Measurements from ENCODE around the gene FAM20C.

Gene FAM20C

DNA sequence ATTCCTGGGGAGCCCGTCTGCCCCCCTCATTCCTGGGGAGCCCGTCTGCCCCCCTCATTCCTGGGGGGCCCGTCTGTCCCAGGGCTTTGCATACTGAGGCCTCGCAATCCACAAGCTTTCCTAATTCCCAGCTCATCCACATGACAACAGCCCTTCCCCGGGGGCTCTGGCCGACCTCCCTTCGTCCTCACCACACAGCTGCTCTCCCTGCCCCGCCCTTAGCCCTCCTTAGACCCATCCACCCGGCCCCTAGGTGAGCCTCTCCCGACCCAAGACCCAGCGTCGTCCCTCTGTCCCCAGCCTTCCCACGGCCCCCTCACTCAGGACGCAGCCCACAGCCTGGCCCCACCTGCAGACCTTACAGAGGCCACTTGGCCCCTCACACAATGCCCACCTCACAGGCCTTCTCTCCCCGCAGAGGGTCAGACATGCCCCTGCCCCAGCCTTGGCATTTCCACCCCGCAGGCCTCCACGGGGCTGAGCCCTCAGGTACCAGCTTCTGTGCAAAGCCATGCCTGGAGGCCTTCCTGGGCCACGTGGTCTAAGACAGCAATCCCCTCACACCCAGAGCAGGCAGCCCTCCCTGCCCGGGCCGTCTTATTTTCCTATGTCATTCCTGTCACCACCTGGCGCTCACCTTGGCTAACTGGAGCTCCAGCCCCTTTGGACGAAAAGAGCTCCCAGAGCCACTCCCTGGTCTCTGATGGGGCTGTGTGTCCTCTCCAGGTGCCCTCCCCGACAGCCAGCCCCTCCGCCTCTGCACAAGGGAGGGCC lies 3.5 kb upstream of the FAM20C start:
- no peaks in the 10 kb centered on the region for H3K9me3 ChIP-seq (ENCODE audit: control insufficient read depth, low read length)
- H3K27ac ChIP-seq (ENCODE audit: low read length, poor library complexity, severe bottlenecking): no peak overlapping the region
- H3K4ac ChIP-seq (ENCODE audit: low read depth in 1 of 2, low read length in 2 of 2): peak overlapping the region in 1 of 2 experiments; percentile 21
- no peak overlapping the region for H3K4me3 ChIP-seq (ENCODE audit: insufficient read depth in 1 of 2, low read depth in 1 of 2, low read length in 2 of 2)
- H3K9ac ChIP-seq (ENCODE audit: low read length): no peak overlapping the region
- no peak overlapping the region for H2BK12ac ChIP-seq (ENCODE audit: low read length in 2 of 2)
- H2BK120ac ChIP-seq (ENCODE audit: low read depth, low read length): no peak overlapping the region
- peaks cover 0 to 7% of the 10 kb centered on the region in 2 experiments for H3K36me3 ChIP-seq (ENCODE audit: control insufficient read depth in 1 of 2, insufficient read depth in 2 of 2, low read depth in 1 of 2, low read length in 2 of 2)
- H3K4me1 ChIP-seq (ENCODE audit: control insufficient read depth, insufficient read depth, low read depth, low read length): peaks cover 18% of the 10 kb centered on the region
- no peak overlapping the region for H2BK15ac ChIP-seq (ENCODE audit: low read depth, poor library complexity, severe bottlenecking)
- no peak overlapping the region for H2AK5ac ChIP-seq (ENCODE audit: low read length, severe bottlenecking)
- H2AFZ ChIP-seq (ENCODE audit: low read depth, low read length): no peak overlapping the region
- H4K8ac ChIP-seq (ENCODE audit: low read length): no peak overlapping the region
- no peak overlapping the region for H3K23ac ChIP-seq (ENCODE audit: low read length in 2 of 2)
- no peak overlapping the region for H3K18ac ChIP-seq (ENCODE audit: low read depth in 1 of 2, low read length in 2 of 2)
- no peak overlapping the region for H3K14ac ChIP-seq (ENCODE audit: low read length in 2 of 2)
- peaks cover 1% of the 10 kb centered on the region for H3K79me1 ChIP-seq (replicated peaks; ENCODE audit: low read length, poor library complexity, severe bottlenecking)
- H3K4me2 ChIP-seq (ENCODE audit: low read length, poor library complexity, severe bottlenecking): no peak overlapping the region
- no peak for DNase-seq
- H3K27me3 ChIP-seq (ENCODE audit: control insufficient read depth in 1 of 2, insufficient read depth in 1 of 2, low read length in 2 of 2): peaks cover 8% of the 10 kb centered on the region in 2 experiments
- H4K91ac ChIP-seq (ENCODE audit: low read length): peak overlapping the region; percentile 18
- WGBS: 65% methylated on average over 24 of the region's 24 CpGs
- no peak overlapping the region for H2BK5ac ChIP-seq (ENCODE audit: low read depth, low read length, poor library complexity, severe bottlenecking)

DNA sequence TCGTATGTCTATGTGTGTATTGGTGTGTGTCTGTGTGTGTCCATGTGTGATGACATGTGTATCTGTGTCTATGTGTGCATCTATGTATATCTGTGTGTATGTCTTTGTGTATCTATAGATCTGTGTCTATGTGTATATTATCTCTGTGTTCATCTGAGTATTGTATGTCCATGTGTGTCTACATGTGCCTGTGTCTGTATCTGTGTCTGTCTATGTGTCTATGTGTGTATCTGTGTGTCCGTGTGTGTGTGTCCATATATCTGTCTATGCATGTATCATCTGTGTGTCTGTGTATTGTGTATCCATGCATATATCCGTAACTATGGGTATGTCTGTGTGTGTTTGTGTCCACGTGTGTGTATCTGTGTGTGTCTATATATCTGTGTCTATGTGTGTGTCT lies 2.7 kb upstream of the FAM20C start:
- Histone ChIP-seq H3K79me1 (replicated peaks; ENCODE audit: low read length, poor library complexity, severe bottlenecking) (peaks cover 2% of the 10 kb centered on the region), H3K27me3 (ENCODE audit: control insufficient read depth in 1 of 2, insufficient read depth in 1 of 2, low read length in 2 of 2) (peaks cover 8% of the 10 kb centered on the region in 2 experiments), H3K14ac (ENCODE audit: low read length in 2 of 2) (no peak overlapping the region), H2BK15ac (ENCODE audit: low read depth, poor library complexity, severe bottlenecking) (no peak overlapping the region), H2BK120ac (ENCODE audit: low read depth, low read length) (no peak overlapping the region), H3K36me3 (ENCODE audit: control insufficient read depth in 1 of 2, insufficient read depth in 2 of 2, low read depth in 1 of 2, low read length in 2 of 2) (peaks cover 0 to 12% of the 10 kb centered on the region in 2 experiments), H3K4me2 (ENCODE audit: low read length, poor library complexity, severe bottlenecking) (no peak overlapping the region), H3K27ac (ENCODE audit: low read length, poor library complexity, severe bottlenecking) (no peak overlapping the region), H3K4ac (ENCODE audit: low read depth in 1 of 2, low read length in 2 of 2) (no peak overlapping the region), H3K9me3 (ENCODE audit: control insufficient read depth, low read length) (no peaks in the 10 kb centered on the region), H3K4me1 (ENCODE audit: control insufficient read depth, insufficient read depth, low read depth, low read length) (peaks cover 25% of the 10 kb centered on the region), H4K8ac (ENCODE audit: low read length) (no peak overlapping the region), H3K9ac (ENCODE audit: low read length) (no peak overlapping the region), H2AK5ac (ENCODE audit: low read length, severe bottlenecking) (no peak overlapping the region), H3K23ac (ENCODE audit: low read length in 2 of 2) (no peak overlapping the region), H3K18ac (ENCODE audit: low read depth in 1 of 2, low read length in 2 of 2) (no peak overlapping the region), H2BK5ac (ENCODE audit: low read depth, low read length, poor library complexity, severe bottlenecking) (no peak overlapping the region), H4K91ac (ENCODE audit: low read length) (no peak overlapping the region), H2BK12ac (ENCODE audit: low read length in 2 of 2) (peak overlapping the region in 1 of 2 experiments; percentile 27), H2AFZ (ENCODE audit: low read depth, low read length) (no peak overlapping the region), H3K4me3 (ENCODE audit: insufficient read depth in 1 of 2, low read depth in 1 of 2, low read length in 2 of 2) (no peak overlapping the region)
- WGBS: 83% methylated on average over 4 of the region's 4 CpGs
- DNase-seq: no peak

DNA sequence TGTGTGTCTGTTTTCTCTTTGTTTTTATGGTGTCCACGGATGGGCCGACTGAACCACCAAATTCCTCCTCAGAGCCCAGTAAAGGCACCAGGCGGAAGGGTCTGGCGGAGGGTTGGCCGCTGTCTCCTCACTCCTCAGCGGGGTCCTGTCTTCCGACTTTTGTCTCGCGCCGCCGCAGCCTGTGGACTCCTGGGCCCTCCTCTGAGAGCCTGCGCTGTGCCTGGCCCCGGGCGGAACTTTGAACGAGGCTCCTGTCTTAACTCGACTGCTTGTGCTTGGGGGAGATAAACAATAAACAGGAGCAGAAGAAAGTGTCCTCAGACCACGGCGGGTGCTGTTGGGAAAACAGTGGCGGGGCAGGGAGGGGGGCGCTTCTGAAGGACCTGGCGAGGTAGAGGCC lies 2.2 kb upstream of the FAM20C start:
- Histone ChIP-seq H3K4me2 (ENCODE audit: low read length, poor library complexity, severe bottlenecking) (no peak overlapping the region), H3K14ac (ENCODE audit: low read length in 2 of 2) (no peak overlapping the region), H4K8ac (ENCODE audit: low read length) (no peak overlapping the region), H2BK12ac (ENCODE audit: low read length in 2 of 2) (peak overlapping the region in 1 of 2 experiments; percentile 45), H3K79me1 (replicated peaks; ENCODE audit: low read length, poor library complexity, severe bottlenecking) (peaks cover 7% of the 10 kb centered on the region), H2BK5ac (ENCODE audit: low read depth, low read length, poor library complexity, severe bottlenecking) (no peak overlapping the region), H3K4me3 (ENCODE audit: insufficient read depth in 1 of 2, low read depth in 1 of 2, low read length in 2 of 2) (no peak overlapping the region), H2AFZ (ENCODE audit: low read depth, low read length) (no peak overlapping the region), H3K18ac (ENCODE audit: low read depth in 1 of 2, low read length in 2 of 2) (no peak overlapping the region), H2BK15ac (ENCODE audit: low read depth, poor library complexity, severe bottlenecking) (no peak overlapping the region), H3K27me3 (ENCODE audit: control insufficient read depth in 1 of 2, insufficient read depth in 1 of 2, low read length in 2 of 2) (peaks cover 8% of the 10 kb centered on the region in 2 experiments), H3K23ac (ENCODE audit: low read length in 2 of 2) (no peak overlapping the region), H3K4ac (ENCODE audit: low read depth in 1 of 2, low read length in 2 of 2) (no peak overlapping the region), H2BK120ac (ENCODE audit: low read depth, low read length) (no peak overlapping the region), H3K9ac (ENCODE audit: low read length) (no peak overlapping the region), H3K4me1 (ENCODE audit: control insufficient read depth, insufficient read depth, low read depth, low read length) (peaks cover 29% of the 10 kb centered on the region), H2AK5ac (ENCODE audit: low read length, severe bottlenecking) (no peak overlapping the region), H4K91ac (ENCODE audit: low read length) (no peak overlapping the region), H3K36me3 (ENCODE audit: control insufficient read depth in 1 of 2, insufficient read depth in 2 of 2, low read depth in 1 of 2, low read length in 2 of 2) (peaks cover 2 to 17% of the 10 kb centered on the region in 2 experiments), H3K9me3 (ENCODE audit: control insufficient read depth, low read length) (no peaks in the 10 kb centered on the region), H3K27ac (ENCODE audit: low read length, poor library complexity, severe bottlenecking) (no peak overlapping the region)
- DNase-seq: no peak
- WGBS: 89% methylated on average over 18 of the region's 21 CpGs

DNA sequence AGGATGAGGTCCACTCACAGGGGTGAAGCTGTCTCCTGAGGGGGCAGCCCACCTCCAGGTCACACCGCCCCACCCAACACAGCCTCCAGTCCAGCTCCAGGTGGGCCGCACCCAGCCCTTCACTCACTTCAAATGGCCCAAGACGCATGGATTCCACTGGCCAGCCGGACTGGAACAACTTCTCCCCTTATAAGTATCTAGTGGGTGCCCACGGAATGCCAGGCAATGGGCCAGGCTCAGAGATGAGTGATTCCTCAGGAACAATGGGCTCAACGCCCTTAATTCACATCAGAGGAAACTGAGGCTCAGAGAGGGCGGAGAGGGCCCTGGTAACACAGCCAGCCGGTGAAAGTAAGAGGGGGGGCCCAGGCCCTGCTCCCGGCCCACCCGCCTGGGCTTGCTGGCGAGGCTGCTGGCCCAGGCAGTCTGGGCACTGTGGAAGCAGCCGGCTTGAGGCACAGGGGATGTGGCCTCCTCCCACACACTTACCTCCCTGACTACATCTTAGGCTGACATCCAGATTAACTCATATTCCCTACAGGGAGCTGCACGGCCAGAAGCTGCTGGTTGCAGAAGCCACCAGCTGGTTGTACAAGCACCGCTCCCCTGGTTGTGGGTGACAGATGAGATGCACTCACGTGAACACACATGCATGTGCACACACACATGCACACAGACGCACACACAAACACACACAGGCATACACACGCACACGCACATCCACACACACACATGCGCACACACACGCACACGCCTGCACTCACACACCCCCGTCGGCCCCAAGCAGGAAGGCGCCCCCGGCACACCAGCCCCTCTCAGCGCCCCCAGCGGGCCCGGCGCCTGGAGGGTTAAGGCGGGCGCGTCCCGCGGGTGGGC lies 1.0 kb upstream of the FAM20C start:
- Histone ChIP-seq H2AK5ac (ENCODE audit: low read length, severe bottlenecking) (peak overlapping the region; percentile 69), H2BK12ac (ENCODE audit: low read length in 2 of 2) (peak overlapping the region; percentile 45 to 87), H2BK5ac (ENCODE audit: low read depth, low read length, poor library complexity, severe bottlenecking) (no peak overlapping the region), H4K91ac (ENCODE audit: low read length) (peak overlapping the region; percentile 91), H4K8ac (ENCODE audit: low read length) (peak overlapping the region; percentile 7), H3K27ac (ENCODE audit: low read length, poor library complexity, severe bottlenecking) (peak overlapping the region; percentile 54), H3K79me1 (replicated peaks; ENCODE audit: low read length, poor library complexity, severe bottlenecking) (peaks cover 18% of the 10 kb centered on the region), H3K4me1 (ENCODE audit: control insufficient read depth, insufficient read depth, low read depth, low read length) (peaks cover 34% of the 10 kb centered on the region), H3K18ac (ENCODE audit: low read depth in 1 of 2, low read length in 2 of 2) (peak overlapping the region; percentile 5 to 95), H3K14ac (ENCODE audit: low read length in 2 of 2) (peak overlapping the region in 1 of 2 experiments; percentile 98), H3K36me3 (ENCODE audit: control insufficient read depth in 1 of 2, insufficient read depth in 2 of 2, low read depth in 1 of 2, low read length in 2 of 2) (peaks cover 13 to 29% of the 10 kb centered on the region in 2 experiments), H3K4ac (ENCODE audit: low read depth in 1 of 2, low read length in 2 of 2) (peak overlapping the region in 1 of 2 experiments; percentile 27), H3K23ac (ENCODE audit: low read length in 2 of 2) (peak overlapping the region in 1 of 2 experiments; percentile 90), H2BK15ac (ENCODE audit: low read depth, poor library complexity, severe bottlenecking) (peak overlapping the region; percentile 60), H3K9ac (ENCODE audit: low read length) (peak overlapping the region; percentile 51), H2BK120ac (ENCODE audit: low read depth, low read length) (peak overlapping the region; percentile 22), H3K4me3 (ENCODE audit: insufficient read depth in 1 of 2, low read depth in 1 of 2, low read length in 2 of 2) (peak overlapping the region; percentile 73 to 75), H3K9me3 (ENCODE audit: control insufficient read depth, low read length) (no peaks in the 10 kb centered on the region), H2AFZ (ENCODE audit: low read depth, low read length) (no peak overlapping the region), H3K27me3 (ENCODE audit: control insufficient read depth in 1 of 2, insufficient read depth in 1 of 2, low read length in 2 of 2) (peaks cover 8% of the 10 kb centered on the region in 2 experiments), H3K4me2 (ENCODE audit: low read length, poor library complexity, severe bottlenecking) (peak overlapping the region; percentile 74)
- 46% methylated on average over 22 of the region's 34 CpGs for WGBS
- DNase-seq: peak; percentile 80
